GM12865 (cell line): ENCODE results near the gene CPNE4.

ENCODE experiments used
- DNase-seq: peaks from one replicate; pipeline ENCODE4 v3.0.0; 2010; ENCODE audit warnings: low read depth
- H3K4me3 ChIP-seq: 2 replicates; pipeline ENCODE4 v1.5.1; 2011; ENCODE audit warnings: mild to moderate bottlenecking, low read depth, low read length, control low read depth
- TF ChIP-seq, protein P1 (sequence below): IDR thresholded peaks from 2 replicates; pipeline ENCODE4 v1.5.1; 2011; ENCODE audit warnings: low read length, control low read depth, low read depth, inconsistent platforms; ENCODE audit not compliant: insufficient read depth; ENCODE audit errors: missing control alignments

CPNE4 gene

DNA sequence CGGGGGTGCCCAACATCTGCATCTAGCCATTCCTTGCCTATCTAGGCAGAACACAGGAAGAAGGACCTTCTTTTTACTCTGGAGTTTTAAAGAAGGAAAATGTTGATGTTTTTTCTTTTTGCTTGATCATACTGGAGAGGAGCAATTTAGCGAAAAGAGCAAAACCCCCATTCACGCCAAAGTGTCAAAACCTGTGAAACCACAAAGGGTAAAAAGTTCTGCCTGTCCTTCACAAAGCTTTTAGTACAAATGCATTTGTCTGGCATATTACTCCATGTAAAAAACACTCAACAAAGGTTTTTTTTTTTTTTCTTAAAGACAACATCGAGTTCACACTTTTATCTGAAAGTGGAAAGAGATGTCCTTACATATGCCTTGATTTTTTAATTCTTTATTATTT is 317.9 kb downstream of the CPNE4 start:
- TF ChIP-seq, protein P1, sequence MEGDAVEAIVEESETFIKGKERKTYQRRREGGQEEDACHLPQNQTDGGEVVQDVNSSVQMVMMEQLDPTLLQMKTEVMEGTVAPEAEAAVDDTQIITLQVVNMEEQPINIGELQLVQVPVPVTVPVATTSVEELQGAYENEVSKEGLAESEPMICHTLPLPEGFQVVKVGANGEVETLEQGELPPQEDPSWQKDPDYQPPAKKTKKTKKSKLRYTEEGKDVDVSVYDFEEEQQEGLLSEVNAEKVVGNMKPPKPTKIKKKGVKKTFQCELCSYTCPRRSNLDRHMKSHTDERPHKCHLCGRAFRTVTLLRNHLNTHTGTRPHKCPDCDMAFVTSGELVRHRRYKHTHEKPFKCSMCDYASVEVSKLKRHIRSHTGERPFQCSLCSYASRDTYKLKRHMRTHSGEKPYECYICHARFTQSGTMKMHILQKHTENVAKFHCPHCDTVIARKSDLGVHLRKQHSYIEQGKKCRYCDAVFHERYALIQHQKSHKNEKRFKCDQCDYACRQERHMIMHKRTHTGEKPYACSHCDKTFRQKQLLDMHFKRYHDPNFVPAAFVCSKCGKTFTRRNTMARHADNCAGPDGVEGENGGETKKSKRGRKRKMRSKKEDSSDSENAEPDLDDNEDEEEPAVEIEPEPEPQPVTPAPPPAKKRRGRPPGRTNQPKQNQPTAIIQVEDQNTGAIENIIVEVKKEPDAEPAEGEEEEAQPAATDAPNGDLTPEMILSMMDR, result no peak
- DNase-seq, result peak; percentile 48
- no peak overlapping the region for H3K4me3 ChIP-seq

DNA sequence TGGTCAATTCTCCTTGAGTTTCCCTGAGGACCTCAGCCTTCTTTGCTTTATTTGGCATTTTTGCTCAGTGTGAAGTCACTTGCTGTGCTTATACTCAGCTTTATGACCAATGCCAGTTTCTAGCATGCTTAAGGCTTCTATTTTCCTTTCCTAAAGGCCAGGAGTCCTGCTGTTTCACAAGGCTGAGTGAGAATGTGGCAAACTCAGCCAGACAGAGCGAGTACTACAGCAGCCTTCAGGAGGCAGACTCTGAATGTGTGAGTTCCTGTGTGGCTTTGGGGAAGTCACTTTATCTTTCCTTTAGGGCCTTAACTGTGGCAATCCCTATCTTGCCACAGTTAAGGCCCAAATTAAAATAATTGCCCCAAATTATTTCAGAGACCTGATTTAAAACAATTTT is 318.8 kb downstream of the CPNE4 start:
- peak; percentile 64 for DNase-seq
- TF ChIP-seq, protein P1, result no peak

DNA sequence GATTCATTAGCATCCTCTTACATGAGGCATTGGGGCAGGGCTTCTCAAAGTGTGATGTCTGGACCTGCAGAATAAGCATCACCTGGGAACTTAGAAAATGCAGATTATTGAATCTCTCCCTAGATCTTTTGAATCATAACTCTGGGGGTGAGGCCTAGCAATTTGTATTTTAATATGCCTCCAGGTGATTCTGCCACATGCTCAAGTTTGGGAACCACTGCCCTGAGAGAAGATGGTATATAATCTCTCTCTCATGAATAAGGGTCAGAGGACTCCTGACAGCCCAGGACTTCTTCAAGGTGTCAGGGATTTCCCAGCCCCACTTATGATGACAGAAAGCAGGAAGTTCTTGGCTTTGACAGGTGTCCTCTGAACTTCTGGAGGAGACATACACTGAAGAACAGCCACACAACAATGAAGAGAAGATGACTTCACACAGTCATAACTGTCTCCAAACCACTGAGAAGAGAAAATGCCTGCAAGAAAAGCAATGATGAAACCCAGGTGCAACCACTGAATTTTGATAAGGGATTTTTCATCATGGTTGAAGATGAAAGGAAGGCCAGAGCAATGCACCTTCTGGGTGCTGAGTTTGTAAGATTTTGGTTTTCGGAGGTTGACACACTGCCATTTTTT is 320.1 kb downstream of the CPNE4 start:
- TF ChIP-seq, protein P1, result no peak
- no peak overlapping the region; the same call in 1 of the 2 replicates for H3K4me3 ChIP-seq
- DNase-seq, result peak; percentile 91

More for the DNA sequence above, 318.8 kb downstream of the CPNE4 start:
- H3K4me3 ChIP-seq, result no peak overlapping the region; the same call in 1 of the 2 replicates

DNA sequence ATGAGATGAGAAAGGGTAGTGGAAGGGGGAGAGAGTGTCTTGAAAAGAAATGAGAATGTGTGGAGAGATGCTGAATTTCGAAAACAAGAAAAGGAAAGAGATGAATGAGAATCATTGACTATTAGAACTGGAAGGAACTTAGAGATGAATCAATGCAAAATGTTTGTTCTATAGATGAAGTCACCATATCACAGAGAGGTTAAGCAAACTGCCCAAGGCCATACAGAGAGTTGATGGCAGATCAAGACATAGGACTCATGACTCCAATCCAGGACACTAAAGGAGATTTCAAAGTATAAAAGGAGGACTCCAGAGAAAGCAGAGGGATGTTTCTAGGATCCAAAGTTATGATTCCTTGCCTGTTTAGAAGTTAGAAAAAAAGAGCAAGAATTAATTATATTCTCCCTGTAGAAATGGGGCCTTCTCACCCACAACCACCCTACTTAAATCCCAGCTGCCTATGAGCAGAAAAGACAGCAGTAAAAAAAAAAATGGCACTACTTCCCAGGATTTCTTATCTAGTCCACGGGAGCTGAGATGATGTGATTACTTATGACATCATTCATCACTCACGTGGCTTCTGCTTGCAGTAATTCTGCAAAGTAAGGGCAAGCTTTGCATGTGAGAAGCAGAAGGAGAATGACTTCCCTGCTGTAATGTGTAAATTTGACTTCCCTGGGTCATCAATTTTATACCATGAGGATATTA is 321.2 kb downstream of the CPNE4 start:
- TF ChIP-seq, protein P1, result no peak
- no peak for DNase-seq
- H3K4me3 ChIP-seq, result no peak overlapping the region

DNA sequence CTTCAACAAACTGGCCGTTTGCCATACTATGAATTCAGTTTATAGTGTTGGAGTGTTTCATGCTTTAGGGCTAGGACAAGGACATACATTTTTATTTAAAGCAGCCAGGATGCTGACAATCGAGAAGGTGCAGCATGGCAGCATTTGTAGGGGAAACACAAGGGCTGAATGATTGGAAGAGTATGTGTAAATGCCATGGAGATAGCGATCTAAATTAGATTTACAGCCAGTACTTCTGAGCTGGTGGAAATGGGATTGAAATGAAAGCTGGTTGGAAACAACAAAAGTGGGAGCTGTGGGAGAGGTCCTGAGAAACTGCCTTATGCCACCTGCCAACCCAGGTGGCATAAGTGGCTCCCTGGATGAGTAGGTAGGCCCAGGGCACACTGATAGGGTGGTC is 322.2 kb downstream of the CPNE4 start:
- DNase-seq, result no peak
- TF ChIP-seq, protein P1, result no peak

DNA sequence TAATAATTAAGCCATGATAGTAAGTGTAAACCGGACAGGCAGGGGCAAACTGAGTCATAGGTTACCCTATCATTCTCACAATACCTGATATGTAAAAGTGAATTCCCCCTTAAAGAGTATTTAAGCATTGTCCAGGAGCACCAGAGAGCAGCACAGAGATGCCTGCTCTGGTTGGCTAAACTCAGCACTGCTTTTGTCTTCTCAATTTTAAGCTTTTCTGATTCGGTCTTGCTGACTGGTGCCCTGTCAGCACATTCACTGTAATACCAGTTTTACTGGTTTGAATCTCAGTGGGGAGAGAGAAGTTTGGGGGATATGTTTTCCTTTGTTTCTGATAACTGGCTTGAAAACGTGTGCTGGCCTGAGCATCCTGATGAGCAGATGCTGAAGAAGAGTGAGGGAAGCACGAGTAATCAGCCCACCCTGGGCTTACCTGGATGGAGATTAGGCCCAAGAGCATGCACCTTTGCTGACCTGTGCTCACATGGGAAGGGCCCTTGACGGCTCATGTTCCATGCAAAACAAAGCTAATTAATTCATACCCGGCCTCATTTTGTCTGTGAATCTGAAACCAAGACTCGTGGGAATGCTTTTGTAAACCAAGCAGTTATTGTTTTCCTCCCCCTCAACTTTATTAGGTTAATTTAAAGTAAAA is 323.6 kb downstream of the CPNE4 start:
- H3K4me3 ChIP-seq, result no peak overlapping the region
- DNase-seq, result no peak

More for the DNA sequence above, 322.2 kb downstream of the CPNE4 start:
- H3K4me3 ChIP-seq, result no peak overlapping the region

More for the DNA sequence above, 323.6 kb downstream of the CPNE4 start:
- TF ChIP-seq, protein P1, result no peak
